ENCODE measurements around the gene RGS3. TPM values are rescaled to one million over a fixed set of nuclear protein-coding genes. Genes with fewer than 3 reads are reported as not detected.

The RGS3 gene
- total RNA-seq, 4 donors from 2014 or later: 43.9 to 122 (median 72.7) TPM

DNA sequence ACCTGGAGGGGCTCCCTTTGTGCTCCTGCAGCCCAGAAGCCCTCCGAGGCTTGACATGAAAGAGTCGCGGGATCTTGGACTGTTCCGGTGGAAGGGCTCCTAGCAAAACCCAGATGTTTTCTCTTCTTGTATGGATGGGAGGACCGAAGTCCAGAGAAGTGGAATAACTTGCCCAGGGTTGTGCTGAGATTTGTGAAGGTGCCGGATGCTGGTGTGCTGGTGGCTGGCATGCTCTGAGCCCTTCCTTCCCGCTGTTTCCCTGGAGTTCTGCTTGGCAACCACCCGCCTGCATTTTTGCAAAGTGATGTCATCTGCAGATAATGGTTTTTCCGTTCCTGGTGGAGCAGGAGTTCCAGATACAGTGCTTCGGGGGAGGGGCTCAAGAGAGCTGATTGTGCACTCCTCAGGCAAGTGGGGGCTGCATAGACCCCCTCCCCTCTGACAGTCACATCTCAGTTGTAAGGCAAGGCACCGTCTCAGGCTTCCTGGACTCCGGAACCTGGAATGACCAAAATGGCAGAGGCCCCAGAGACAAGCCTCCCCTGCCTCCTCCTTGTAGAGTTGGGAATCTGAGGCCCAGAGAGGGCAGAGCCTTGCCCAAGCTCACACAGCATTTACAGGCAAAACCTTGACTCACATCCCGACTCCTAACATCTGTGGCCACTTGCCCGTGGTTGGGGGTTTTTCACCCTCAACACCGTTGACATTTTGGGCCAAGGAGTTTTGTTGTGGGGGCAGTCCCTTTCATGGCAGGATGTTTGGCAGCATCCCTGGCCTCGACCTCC is 157.0 kb downstream of the RGS3 start:
- peaks cover 4 to 50% (median 25%) of the 10 kb centered on the region in 3 donors for H3K4me1 ChIP-seq
- H3K4me3 ChIP-seq: no peak overlapping the region
- no peaks in the 10 kb centered on the region for H3K27me3 ChIP-seq
- TF ChIP-seq POLR2AphosphoS5 (IDR thresholded peaks at IDR 0.05) (peak; percentile 87), POLR2A (IDR thresholded peaks at IDR 0.05) (no peak)
- peak overlapping the region; percentile 10 to 84 (median 81) for H3K27ac ChIP-seq
- WGBS, 2 donors (ENCODE audit: low coverage in 1 of 2): 33% methylated on average over 7 of the region's 16 CpGs; no CpG with 5 or more reads in 1 of the 2 donors
- H3K36me3 ChIP-seq: no peaks in the 10 kb centered on the region
- H3K9me3 ChIP-seq: no peaks in the 10 kb centered on the region
- ATAC-seq: peak; percentile 88

DNA sequence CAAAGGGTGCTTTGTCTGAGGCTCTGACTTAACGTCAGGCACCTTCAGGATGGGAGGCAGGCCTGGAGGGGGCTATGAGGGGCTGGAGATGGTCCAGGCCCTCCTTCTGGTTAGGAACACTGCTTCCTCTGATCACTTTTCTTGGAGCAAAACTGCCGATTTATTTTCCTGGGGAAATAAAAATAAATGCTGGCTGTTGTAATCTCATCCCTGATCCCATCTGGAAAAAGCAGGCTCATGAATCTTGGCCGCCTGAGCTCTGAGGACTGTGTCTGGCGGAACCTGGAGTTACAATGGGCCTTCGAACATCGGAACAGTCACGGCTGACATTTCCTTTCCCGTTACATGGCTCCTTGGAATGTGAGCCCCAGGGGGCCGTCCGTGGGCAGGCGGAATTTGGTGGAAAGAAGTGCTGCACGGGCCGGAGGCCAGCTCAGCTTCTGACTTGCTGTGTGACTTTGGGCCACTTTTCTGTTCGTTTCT is 157.8 kb downstream of the RGS3 start:
- ATAC-seq: peak; percentile 74
- WGBS, 2 donors (ENCODE audit: low coverage in 1 of 2): 6 to 26% methylated on average over 2 to 7 of the region's 14 CpGs
- peaks cover 4 to 44% (median 18%) of the 10 kb centered on the region in 3 donors for H3K4me1 ChIP-seq
- no peaks in the 10 kb centered on the region for H3K9me3 ChIP-seq
- no peaks in the 10 kb centered on the region for H3K36me3 ChIP-seq
- peak overlapping the region; percentile 10 to 84 (median 81) for H3K27ac ChIP-seq
- H3K4me3 ChIP-seq: no peak overlapping the region
- no peaks in the 10 kb centered on the region for H3K27me3 ChIP-seq
- TF ChIP-seq EP300 (IDR thresholded peaks at IDR 0.05): no peak
- peak; percentile 95 for TF ChIP-seq POLR2AphosphoS5 (IDR thresholded peaks at IDR 0.05)
- no peak for TF ChIP-seq POLR2A (IDR thresholded peaks at IDR 0.05)
- TF ChIP-seq, protein P1, sequence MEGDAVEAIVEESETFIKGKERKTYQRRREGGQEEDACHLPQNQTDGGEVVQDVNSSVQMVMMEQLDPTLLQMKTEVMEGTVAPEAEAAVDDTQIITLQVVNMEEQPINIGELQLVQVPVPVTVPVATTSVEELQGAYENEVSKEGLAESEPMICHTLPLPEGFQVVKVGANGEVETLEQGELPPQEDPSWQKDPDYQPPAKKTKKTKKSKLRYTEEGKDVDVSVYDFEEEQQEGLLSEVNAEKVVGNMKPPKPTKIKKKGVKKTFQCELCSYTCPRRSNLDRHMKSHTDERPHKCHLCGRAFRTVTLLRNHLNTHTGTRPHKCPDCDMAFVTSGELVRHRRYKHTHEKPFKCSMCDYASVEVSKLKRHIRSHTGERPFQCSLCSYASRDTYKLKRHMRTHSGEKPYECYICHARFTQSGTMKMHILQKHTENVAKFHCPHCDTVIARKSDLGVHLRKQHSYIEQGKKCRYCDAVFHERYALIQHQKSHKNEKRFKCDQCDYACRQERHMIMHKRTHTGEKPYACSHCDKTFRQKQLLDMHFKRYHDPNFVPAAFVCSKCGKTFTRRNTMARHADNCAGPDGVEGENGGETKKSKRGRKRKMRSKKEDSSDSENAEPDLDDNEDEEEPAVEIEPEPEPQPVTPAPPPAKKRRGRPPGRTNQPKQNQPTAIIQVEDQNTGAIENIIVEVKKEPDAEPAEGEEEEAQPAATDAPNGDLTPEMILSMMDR (IDR thresholded peaks at IDR 0.05): no peak

GRCh38 chr9:113621980-113622379 is 158.5 kb downstream of the RGS3 start:
- no peak for ATAC-seq
- peaks cover 4 to 44% (median 18%) of the 10 kb centered on the region in 3 donors for H3K4me1 ChIP-seq
- no peak overlapping the region for H3K4me3 ChIP-seq
- H3K36me3 ChIP-seq: no peaks in the 10 kb centered on the region
- H3K27ac ChIP-seq: peak overlapping the region in 3 of 4 donors; percentile 79 to 84 (median 83)
- TF ChIP-seq POLR2A (IDR thresholded peaks at IDR 0.05) (no peak), POLR2AphosphoS5 (IDR thresholded peaks at IDR 0.05) (no peak), EP300 (IDR thresholded peaks at IDR 0.05) (no peak)
- TF ChIP-seq, protein P1 (IDR thresholded peaks at IDR 0.05): no peak
- no peaks in the 10 kb centered on the region for H3K27me3 ChIP-seq
- WGBS, 2 donors (ENCODE audit: low coverage in 1 of 2): 58 to 79% methylated on average over 2 of the region's 2 CpGs
- no peaks in the 10 kb centered on the region for H3K9me3 ChIP-seq

DNA sequence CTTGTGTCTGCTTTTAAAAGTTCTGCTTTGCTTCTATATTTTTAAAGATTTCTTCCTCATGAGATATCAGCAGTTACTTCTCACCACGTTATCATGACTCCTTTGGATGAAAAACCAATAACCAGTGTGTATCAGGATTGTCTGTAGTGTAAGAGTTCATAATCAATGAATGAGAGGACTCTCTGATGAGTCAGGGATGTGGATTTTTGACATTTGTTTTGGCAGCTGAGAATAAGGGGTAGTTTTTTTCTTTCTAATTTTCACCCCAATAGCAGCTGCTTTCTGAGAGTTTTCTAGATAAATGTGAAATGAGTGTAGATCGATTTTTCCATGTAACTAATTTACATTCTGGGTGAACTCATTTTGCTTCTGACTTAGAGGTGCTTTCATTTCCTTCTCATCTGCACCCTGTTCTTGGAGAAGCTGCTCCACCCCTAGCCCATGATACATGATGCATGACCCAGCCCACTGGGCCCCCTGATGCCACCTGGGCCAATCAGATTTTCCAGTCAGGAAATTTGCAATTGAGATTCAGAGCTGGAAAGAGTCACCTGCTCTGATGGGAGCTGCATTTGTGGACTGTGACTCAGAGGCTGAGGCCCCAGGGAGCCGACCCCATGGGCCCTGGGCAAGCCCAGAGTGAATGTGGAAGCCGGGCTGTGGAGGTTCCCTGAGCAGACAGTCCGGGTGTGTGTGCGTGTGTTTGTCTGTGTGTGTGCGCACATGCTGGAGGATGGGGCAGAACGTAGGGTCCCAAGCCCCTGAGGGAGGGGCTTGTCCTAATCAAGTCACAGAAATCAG is 159.3 kb downstream of the RGS3 start:
- TF ChIP-seq, protein P1 (IDR thresholded peaks at IDR 0.05): no peak
- peak; percentile 4 for TF ChIP-seq POLR2AphosphoS5 (IDR thresholded peaks at IDR 0.05)
- WGBS, 2 donors (ENCODE audit: low coverage in 1 of 2): 49 to 83% methylated on average over 2 of the region's 8 CpGs
- H3K36me3 ChIP-seq: no peaks in the 10 kb centered on the region
- no peaks in the 10 kb centered on the region for H3K9me3 ChIP-seq
- H3K27me3 ChIP-seq: no peaks in the 10 kb centered on the region
- no peak overlapping the region for H3K4me3 ChIP-seq
- no peak overlapping the region for H3K27ac ChIP-seq
- peaks cover 4 to 47% (median 18%) of the 10 kb centered on the region in 3 donors for H3K4me1 ChIP-seq
- no peak for ATAC-seq

DNA sequence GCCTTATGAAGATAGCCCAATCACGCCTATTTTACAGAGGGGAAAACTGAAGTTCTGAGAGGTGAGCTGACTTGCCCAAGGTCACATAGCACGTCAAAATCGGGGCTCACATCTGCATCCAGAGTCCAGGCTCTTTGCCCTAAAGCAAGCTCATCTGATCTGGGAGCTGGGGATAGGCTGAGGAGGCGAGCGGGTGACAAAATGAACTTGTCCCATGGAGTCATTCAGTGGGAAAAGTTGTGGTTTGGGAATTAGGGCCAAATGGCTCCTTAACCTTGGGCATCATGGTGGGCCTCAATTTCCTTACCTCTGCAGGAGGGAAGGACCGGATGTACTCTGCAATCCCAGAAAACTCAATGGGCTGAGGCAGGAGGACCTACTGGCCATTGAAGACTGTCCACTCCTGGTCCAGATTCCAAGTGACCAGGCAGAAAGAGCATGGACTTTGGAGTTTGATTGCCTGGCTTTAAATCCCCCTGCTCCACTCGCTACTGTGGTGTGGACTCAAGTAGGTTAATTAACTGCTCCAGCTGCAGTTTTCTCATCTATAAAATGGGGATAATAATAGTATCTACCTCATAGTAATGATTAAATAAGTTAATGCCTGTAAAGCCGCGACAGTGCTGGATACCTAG is 160.4 kb downstream of the RGS3 start:
- Histone ChIP-seq H3K36me3 (no peaks in the 10 kb centered on the region), H3K4me1 (peaks cover 4 to 47% (median 18%) of the 10 kb centered on the region in 3 donors), H3K27ac (no peak overlapping the region), H3K9me3 (no peaks in the 10 kb centered on the region), H3K27me3 (no peaks in the 10 kb centered on the region), H3K4me3 (no peak overlapping the region)
- TF ChIP-seq, protein P1 (IDR thresholded peaks at IDR 0.05): no peak
- no peak for TF ChIP-seq POLR2AphosphoS5 (IDR thresholded peaks at IDR 0.05)
- no peak for TF ChIP-seq POLR2A (IDR thresholded peaks at IDR 0.05)
- TF ChIP-seq EP300 (IDR thresholded peaks at IDR 0.05): no peak
- no peak for ATAC-seq
- WGBS, 2 donors (ENCODE audit: low coverage in 1 of 2): 97 to 100% methylated on average over 4 to 6 of the region's 9 CpGs

Data from gastroesophageal sphincter (tissue), 4 donors.